ENCODE results near the gene LRCH1.

The LRCH1 gene

GRCh38 chr13:46621792-46622629 lies 69.0 kb downstream of the LRCH1 start:
- in situ Hi-C loops (cut with MboI; ENCODE audit: low pct_unique_long_range_greater_than_20kb, low sequenced_read_pairs): no loop called here
- no peak for DNase-seq

DNA sequence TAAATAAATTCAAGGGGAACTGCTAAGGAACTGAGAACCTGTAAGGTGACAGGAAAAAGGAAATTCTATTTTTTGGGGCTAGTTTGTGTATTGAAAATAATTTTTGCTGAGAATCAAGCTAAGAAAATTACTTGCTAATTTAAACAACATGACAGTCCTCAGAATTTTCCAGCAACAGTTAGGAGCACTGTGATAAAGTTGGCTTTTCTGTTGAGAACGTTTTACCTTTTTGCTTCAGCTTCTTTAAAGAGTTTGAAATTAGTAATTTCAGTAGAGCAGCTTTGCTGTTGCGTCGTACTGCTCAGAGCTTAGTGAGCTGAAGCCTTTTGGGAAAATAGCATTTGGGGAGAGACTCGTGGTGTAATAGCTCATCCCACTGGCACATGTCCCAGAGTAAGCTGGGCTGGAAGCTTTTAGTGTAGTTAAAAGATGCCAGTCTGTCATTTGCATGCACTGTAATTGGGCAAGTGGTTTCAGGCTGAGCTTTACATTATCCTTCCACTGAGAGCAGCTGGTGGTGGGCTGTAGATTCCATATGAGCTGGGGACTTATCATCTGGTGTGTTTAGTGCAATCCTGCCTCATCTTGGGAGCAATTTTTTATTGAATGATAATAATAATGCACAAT lies 69.8 kb downstream of the LRCH1 start:
- no peak for DNase-seq
- in situ Hi-C loops (cut with MboI; ENCODE audit: low pct_unique_long_range_greater_than_20kb, low sequenced_read_pairs): no loop called here

DNA sequence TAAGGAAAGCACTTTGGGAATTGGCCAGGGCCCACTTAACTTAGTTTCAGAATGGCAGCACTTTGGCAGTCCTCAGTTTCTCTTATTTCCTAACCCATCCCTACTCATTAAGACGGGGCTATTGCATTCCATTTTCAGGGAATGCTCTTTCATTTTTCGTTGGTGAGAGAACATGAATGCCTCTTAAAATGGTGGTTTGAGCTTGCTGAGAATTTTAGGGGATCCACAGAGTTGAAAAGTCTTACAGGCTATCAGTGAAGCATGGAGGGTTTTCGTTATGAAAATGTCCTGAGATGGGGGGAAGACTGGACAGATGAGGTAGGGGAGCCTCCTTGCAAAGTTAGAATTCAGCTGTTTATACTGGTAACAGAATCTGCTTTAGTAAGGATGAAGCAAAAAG lies 71.4 kb downstream of the LRCH1 start:
- in situ Hi-C loops (cut with MboI; ENCODE audit: low pct_unique_long_range_greater_than_20kb, low sequenced_read_pairs): no loop called here
- DNase-seq: no peak

GRCh38 chr13:46624821-46625220 lies 71.9 kb downstream of the LRCH1 start:
- no peak for DNase-seq
- in situ Hi-C loops (cut with MboI; ENCODE audit: low pct_unique_long_range_greater_than_20kb, low sequenced_read_pairs): no loop called here

DNA sequence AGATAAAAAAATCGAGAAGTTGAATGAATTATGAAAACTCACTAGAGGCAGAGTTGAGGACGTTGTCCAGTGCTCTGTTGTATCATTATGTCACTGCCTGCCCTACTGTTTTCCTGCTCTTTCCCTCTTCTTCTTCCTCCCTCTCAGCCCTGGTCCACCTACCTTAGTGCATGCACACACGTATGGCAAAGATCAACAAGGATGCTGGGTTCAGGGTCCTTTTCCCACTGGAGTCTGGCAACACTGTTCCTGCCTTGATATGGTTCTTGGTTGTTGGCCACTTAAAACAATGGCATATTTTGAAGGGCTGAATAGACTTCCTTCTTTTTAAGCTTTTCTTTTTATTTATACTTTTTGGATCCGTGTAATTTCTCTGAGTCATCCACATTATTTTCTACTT lies 74.5 kb downstream of the LRCH1 start:
- in situ Hi-C loops (cut with MboI; ENCODE audit: low pct_unique_long_range_greater_than_20kb, low sequenced_read_pairs): no loop called here

DNA sequence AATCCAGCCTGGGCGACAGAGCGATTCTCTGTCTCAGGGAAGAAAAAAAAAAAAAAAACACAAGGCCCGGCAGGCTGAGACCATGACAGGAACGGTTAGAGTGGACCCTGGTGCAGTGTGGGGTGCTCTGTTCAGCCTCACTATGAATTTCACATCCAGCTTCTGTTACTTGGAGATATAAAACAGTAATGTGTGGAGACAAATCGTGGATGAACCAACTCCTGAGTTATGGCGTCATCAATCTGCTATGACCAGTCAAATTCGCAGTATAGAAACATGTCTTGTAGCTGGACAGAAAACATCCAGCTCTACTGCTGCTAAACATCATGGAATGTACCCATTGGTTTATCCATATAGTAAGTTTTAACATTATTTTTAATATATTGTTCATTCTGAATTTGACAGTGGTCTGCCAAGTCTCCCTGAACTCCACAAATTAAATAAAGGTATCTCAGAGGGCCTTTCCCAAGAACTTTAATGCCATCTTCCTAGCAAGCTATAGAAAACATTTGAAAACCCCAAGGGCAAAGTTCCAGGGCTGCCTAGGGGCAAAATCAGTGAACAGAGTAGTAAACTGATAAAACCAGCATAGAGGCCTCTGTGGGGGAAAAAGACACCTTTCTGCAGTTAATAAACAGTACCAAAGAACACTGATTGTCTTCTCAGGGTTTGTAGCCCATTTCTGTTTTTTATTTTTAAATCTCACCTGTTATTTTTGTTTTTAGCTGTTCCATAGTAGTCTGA lies 75.8 kb downstream of the LRCH1 start:
- no peak for DNase-seq
- in situ Hi-C loops (cut with MboI; ENCODE audit: low pct_unique_long_range_greater_than_20kb, low sequenced_read_pairs): no loop called here

More for the DNA sequence above, 74.5 kb downstream of the LRCH1 start:
- no peak for DNase-seq

GRCh38 chr13:46629811-46630413 lies 76.9 kb downstream of the LRCH1 start:
- no peak for DNase-seq
- in situ Hi-C loops (cut with MboI; ENCODE audit: low pct_unique_long_range_greater_than_20kb, low sequenced_read_pairs): no loop called here

- in situ Hi-C loops (cut with MboI; ENCODE audit: low pct_unique_long_range_greater_than_20kb, low sequenced_read_pairs): no loop called here
Measured at GRCh38 chr13:46630431-46631178, 77.6 kb downstream of the LRCH1 start.

GRCh38 chr13:46631179-46631542 lies 78.2 kb downstream of the LRCH1 start:
- no peak for DNase-seq
- in situ Hi-C loops (cut with MboI; ENCODE audit: low pct_unique_long_range_greater_than_20kb, low sequenced_read_pairs): no loop called here

More at GRCh38 chr13:46630431-46631178, 77.6 kb downstream of the LRCH1 start:
- no peak for DNase-seq

- in situ Hi-C loops (cut with MboI; ENCODE audit: low pct_unique_long_range_greater_than_20kb, low sequenced_read_pairs): no loop called here
- DNase-seq: no peak
Measured at GRCh38 chr13:46632176-46632575, 79.2 kb downstream of the LRCH1 start.

GRCh38 chr13:46633416-46633815 lies 80.4 kb downstream of the LRCH1 start:
- in situ Hi-C loops (cut with MboI; ENCODE audit: low pct_unique_long_range_greater_than_20kb, low sequenced_read_pairs): no loop called here
- DNase-seq: no peak

- in situ Hi-C loops (cut with MboI; ENCODE audit: low pct_unique_long_range_greater_than_20kb, low sequenced_read_pairs): no loop called here
- DNase-seq: no peak
Measured at GRCh38 chr13:46636451-46636850, 83.5 kb downstream of the LRCH1 start.

DNA sequence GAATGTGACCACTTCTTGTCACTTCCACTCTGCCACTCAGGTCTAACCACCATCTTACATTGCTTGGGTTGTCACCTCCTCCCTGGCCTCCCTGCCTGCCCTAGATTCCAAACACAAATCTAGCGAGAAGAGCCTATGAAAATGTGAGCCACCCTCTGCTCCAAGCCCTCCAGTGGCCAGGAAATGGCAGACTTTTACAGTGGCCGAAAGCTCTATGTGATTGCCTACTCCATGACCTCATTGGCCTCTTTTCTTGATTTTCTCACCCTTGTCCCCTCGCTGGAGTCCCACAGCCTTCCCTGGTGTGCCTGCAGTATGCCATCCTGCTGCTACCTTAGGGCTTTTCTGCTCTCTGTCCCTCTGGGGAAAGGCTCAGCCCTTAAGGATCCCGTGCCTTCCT lies 84.2 kb downstream of the LRCH1 start:
- no peak for DNase-seq
- in situ Hi-C loops (cut with MboI; ENCODE audit: low pct_unique_long_range_greater_than_20kb, low sequenced_read_pairs): no loop called here

DNA sequence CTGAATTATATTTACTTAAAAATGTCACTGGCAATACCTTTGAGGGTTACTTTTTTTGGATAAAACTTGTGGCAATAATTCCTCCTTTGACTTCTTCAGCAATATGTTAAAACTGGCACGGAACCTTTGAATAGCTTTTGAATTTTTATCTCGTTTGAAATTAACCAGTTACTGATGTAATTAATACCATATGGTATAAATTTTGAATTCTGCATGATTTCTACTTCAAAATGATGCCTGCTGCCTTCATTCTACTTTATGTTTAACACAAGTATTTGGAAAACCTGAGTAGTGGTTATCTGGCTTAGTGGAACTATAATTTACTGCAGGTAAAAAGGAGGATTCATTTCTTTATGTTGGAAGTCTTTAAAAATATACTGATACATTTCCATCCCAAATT lies 85.3 kb downstream of the LRCH1 start:
- no peak for DNase-seq
- in situ Hi-C loops (cut with MboI; ENCODE audit: low pct_unique_long_range_greater_than_20kb, low sequenced_read_pairs): no loop called here

GRCh38 chr13:46639033-46639981 lies 86.3 kb downstream of the LRCH1 start:
- in situ Hi-C loops (cut with MboI; ENCODE audit: low pct_unique_long_range_greater_than_20kb, low sequenced_read_pairs): no loop called here
- DNase-seq: no peak

GRCh38 chr13:46640843-46641242 lies 87.9 kb downstream of the LRCH1 start:
- in situ Hi-C loops (cut with MboI; ENCODE audit: low pct_unique_long_range_greater_than_20kb, low sequenced_read_pairs): no loop called here

DNA sequence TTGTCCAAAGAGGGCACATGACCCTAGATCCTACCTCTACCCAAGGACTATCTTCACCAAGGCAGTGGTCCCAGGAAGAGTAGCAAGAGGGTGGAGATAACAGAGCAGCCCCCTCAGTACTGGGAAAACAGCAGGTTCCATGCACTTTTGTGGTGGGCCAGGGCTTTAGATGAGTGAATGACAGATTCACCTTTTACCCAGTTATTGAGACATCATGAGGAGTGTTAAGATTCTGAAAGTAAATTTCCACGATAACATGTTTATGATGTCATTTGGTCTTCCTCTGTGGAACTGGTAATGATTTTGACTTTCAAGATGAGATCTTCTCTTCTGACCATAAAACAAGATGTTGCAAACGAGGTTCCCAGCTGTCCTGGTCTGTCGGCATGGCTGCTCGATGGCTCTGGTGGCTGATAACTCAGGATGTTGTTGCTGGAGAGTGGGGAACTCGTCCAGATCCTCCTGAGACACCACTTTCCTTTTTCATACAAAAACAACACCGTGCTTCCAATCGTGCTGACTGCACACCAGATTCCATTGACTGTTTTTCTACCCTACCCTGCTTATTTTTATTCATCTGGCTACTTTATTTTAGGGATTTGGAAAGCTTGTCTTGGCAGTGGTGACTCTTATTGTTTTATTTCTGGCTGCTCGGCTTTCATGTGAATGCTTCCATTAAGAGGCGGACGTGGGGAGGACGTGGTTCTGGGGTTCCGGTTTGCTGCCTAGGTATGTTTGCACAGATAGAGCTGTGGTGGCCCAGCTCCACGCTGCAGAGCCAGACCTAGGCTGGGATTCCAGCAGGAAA lies 88.5 kb downstream of the LRCH1 start:
- in situ Hi-C loops (cut with MboI; ENCODE audit: low pct_unique_long_range_greater_than_20kb, low sequenced_read_pairs): no loop called here
- no peak for DNase-seq

More at GRCh38 chr13:46640843-46641242, 87.9 kb downstream of the LRCH1 start:
- DNase-seq: no peak

All from KBM-7 (cell line).